HG02798 (cell line): ENCODE results near the gene CCNE1.
"Not testable (repeated sequence)": the region's sequence is repeated elsewhere in the genome, so short reads cannot be mapped to it uniquely, and the experiment has no call there.

Experiments
- ATAC-seq: cut with Tn5 transposase; IDR thresholded peaks from one replicate; pipeline ENCODE4 v1.9.1; 2021; ENCODE audit warnings: mild to moderate bottlenecking; ENCODE audit not compliant: unreplicated experiment, poor library complexity

Gene CCNE1

GRCh38 chr19:29812080-29812880 lies 489 bp downstream of the CCNE1 start:
- no peak for ATAC-seq

- no peak for ATAC-seq
Measured at GRCh38 chr19:29812881-29813275, 1.1 kb downstream of the CCNE1 start.

- no peak for ATAC-seq
Measured at GRCh38 chr19:29813642-29814041, 1.9 kb downstream of the CCNE1 start.

- peak; percentile 26 for ATAC-seq
Measured at GRCh38 chr19:29815231-29815630, 3.4 kb downstream of the CCNE1 start.

- ATAC-seq, result no peak
Measured at GRCh38 chr19:29817316-29817715, 5.5 kb downstream of the CCNE1 start.

GRCh38 chr19:29819300-29819699 lies 7.5 kb downstream of the CCNE1 start:
- ATAC-seq, result no peak

- ATAC-seq, result no peak
Measured at GRCh38 chr19:29819986-29820385, 8.2 kb downstream of the CCNE1 start.

GRCh38 chr19:29823581-29824330 lies 12.0 kb downstream of the CCNE1 start:
- no peak for ATAC-seq

- not testable (repeated sequence) for ATAC-seq
Measured at GRCh38 chr19:29825263-29825662, 13.5 kb downstream of the CCNE1 start.

- no peak for ATAC-seq
Measured at GRCh38 chr19:29831041-29831548, 19.3 kb downstream of the CCNE1 start.

- ATAC-seq, result no peak
Measured at GRCh38 chr19:29831686-29832085, 19.9 kb downstream of the CCNE1 start.

GRCh38 chr19:29832801-29833200 lies 21.0 kb downstream of the CCNE1 start:
- no peak for ATAC-seq

- ATAC-seq, result no peak
Measured at GRCh38 chr19:29833614-29834261, 21.9 kb downstream of the CCNE1 start.

- no peak for ATAC-seq
Measured at GRCh38 chr19:29834991-29835846, 23.4 kb downstream of the CCNE1 start.

- peak; percentile 53 for ATAC-seq
Measured at GRCh38 chr19:29836409-29836825, 24.6 kb downstream of the CCNE1 start.

GRCh38 chr19:29837448-29837981 lies 25.7 kb downstream of the CCNE1 start:
- peak; percentile 84 for ATAC-seq

- ATAC-seq, result no peak
Measured at GRCh38 chr19:29837996-29838395, 26.2 kb downstream of the CCNE1 start.

- no peak for ATAC-seq
Measured at GRCh38 chr19:29840066-29840950, 28.5 kb downstream of the CCNE1 start.

- no peak for ATAC-seq
Measured at GRCh38 chr19:29841209-29841558, 29.4 kb downstream of the CCNE1 start.
